IPS-NIHi7 (cell line): ENCODE results near the gene TRDMT1.

Source experiments
- DNase-seq: peaks from one replicate; pipeline ENCODE4 v3.0.0; 2012; ENCODE audit warnings: mixed read lengths; ENCODE audit errors: extremely low spot score

Gene TRDMT1

GRCh38 chr10:17175551-17175950 lies 25.9 kb downstream of the TRDMT1 start:
- no peak for DNase-seq

- no peak for DNase-seq
Observed at GRCh38 chr10:17174626-17175025, 26.8 kb downstream of the TRDMT1 start.

GRCh38 chr10:17171141-17171641 lies 30.3 kb downstream of the TRDMT1 start:
- no peak for DNase-seq

GRCh38 chr10:17169803-17170202 lies 31.7 kb downstream of the TRDMT1 start:
- DNase-seq: no peak

- peak; percentile 9 for DNase-seq
Observed at GRCh38 chr10:17166699-17167098, 34.8 kb downstream of the TRDMT1 start.

GRCh38 chr10:17162828-17163227 lies 38.6 kb downstream of the TRDMT1 start:
- no peak for DNase-seq

- no peak for DNase-seq
Observed at GRCh38 chr10:17161775-17162174, 39.7 kb downstream of the TRDMT1 start.

GRCh38 chr10:17157024-17157423 lies 44.4 kb downstream of the TRDMT1 start:
- no peak for DNase-seq

GRCh38 chr10:17155826-17156225 lies 45.6 kb downstream of the TRDMT1 start:
- no peak for DNase-seq

- no peak for DNase-seq
Observed at GRCh38 chr10:17154116-17154515, 47.4 kb downstream of the TRDMT1 start.

GRCh38 chr10:17153321-17153720 lies 48.2 kb downstream of the TRDMT1 start:
- no peak for DNase-seq

GRCh38 chr10:17151716-17152115 lies 49.8 kb downstream of the TRDMT1 start:
- no peak for DNase-seq

- DNase-seq: no peak
Observed at GRCh38 chr10:17147884-17148489, 53.5 kb downstream of the TRDMT1 start.

GRCh38 chr10:17146892-17147291 lies 54.6 kb downstream of the TRDMT1 start:
- DNase-seq: no peak

- no peak for DNase-seq
Observed at GRCh38 chr10:17145239-17145638, 56.2 kb downstream of the TRDMT1 start.

- no peak for DNase-seq
Observed at GRCh38 chr10:17144757-17145156, 56.7 kb downstream of the TRDMT1 start.

GRCh38 chr10:17144032-17144431 lies 57.4 kb downstream of the TRDMT1 start:
- DNase-seq: no peak

GRCh38 chr10:17143055-17143690 lies 58.3 kb downstream of the TRDMT1 start:
- no peak for DNase-seq

- no peak for DNase-seq
Observed at GRCh38 chr10:17141504-17142229, 59.8 kb downstream of the TRDMT1 start.

- DNase-seq: no peak
Observed at GRCh38 chr10:17140386-17140761, 61.1 kb downstream of the TRDMT1 start.

GRCh38 chr10:17138460-17139042 lies 62.9 kb downstream of the TRDMT1 start:
- DNase-seq: no peak

GRCh38 chr10:17134737-17135260 lies 66.7 kb downstream of the TRDMT1 start:
- DNase-seq: no peak
